Activated CD4-positive, alpha-beta T cell treated with anti-CD3 and anti-CD28 coated beads for 48 hours (primary cell): ENCODE results near the gene RNF112.

Source experiments
- DNase-seq: peaks from one replicate; pipeline ENCODE4 v3.0.0-alpha.2; 2020

Gene RNF112

GRCh38 chr17:19410875-19411620 is at the start of gene RNF112:
RNF112 (plus strand) TSS chr17:19411232; CDS start chr17:19411409, 177 bp downstream.
- DNase-seq, result no peak

- no peak for DNase-seq
Observed at GRCh38 chr17:19361326-19361725, 49.7 kb upstream of the RNF112 start.

- no peak for DNase-seq
Observed at GRCh38 chr17:19361944-19362276, 49.1 kb upstream of the RNF112 start.

- peak; percentile 93 for DNase-seq
Observed at GRCh38 chr17:19362277-19363113, 48.5 kb upstream of the RNF112 start, which contains the start of gene B9D1. B9D1 (minus strand) TSS chr17:19362723; CDS start chr17:19362569, 154 bp downstream.

GRCh38 chr17:19363114-19363438 is 48.0 kb upstream of the RNF112 start:
- no peak for DNase-seq

- no peak for DNase-seq
Observed at GRCh38 chr17:19363460-19364035, 47.5 kb upstream of the RNF112 start.

- DNase-seq, result no peak
Observed at GRCh38 chr17:19364699-19365498, 46.1 kb upstream of the RNF112 start.

GRCh38 chr17:19365499-19365817 is 45.6 kb upstream of the RNF112 start:
- DNase-seq, result no peak

GRCh38 chr17:19365833-19366636 is 45.0 kb upstream of the RNF112 start:
- DNase-seq, result no peak

GRCh38 chr17:19366637-19366972 is 44.4 kb upstream of the RNF112 start:
- no peak for DNase-seq

GRCh38 chr17:19368229-19368628 is 42.8 kb upstream of the RNF112 start:
- no peak for DNase-seq

- no peak for DNase-seq
Observed at GRCh38 chr17:19369107-19369778, 41.8 kb upstream of the RNF112 start.

- DNase-seq, result no peak
Observed at GRCh38 chr17:19369846-19370492, 41.1 kb upstream of the RNF112 start.

- no peak for DNase-seq
Observed at GRCh38 chr17:19370493-19370960, 40.5 kb upstream of the RNF112 start.

- no peak for DNase-seq
Observed at GRCh38 chr17:19371259-19372010, 39.6 kb upstream of the RNF112 start.

GRCh38 chr17:19372011-19372370 is 39.0 kb upstream of the RNF112 start:
- no peak for DNase-seq

- no peak for DNase-seq
Observed at GRCh38 chr17:19372439-19372838, 38.6 kb upstream of the RNF112 start.

GRCh38 chr17:19372866-19373504 is 38.0 kb upstream of the RNF112 start:
- no peak for DNase-seq

GRCh38 chr17:19374136-19374535 is 36.9 kb upstream of the RNF112 start:
- DNase-seq, result no peak

- no peak for DNase-seq
Observed at GRCh38 chr17:19375732-19376131, 35.3 kb upstream of the RNF112 start.
